ENCODE results near the gene FMO1. TPM values are rescaled to one million over a fixed set of nuclear protein-coding genes. Genes with fewer than 3 reads are reported as not detected.

FMO1 gene
- total RNA-seq, 1 experiment from 2014 or later = not detected

DNA sequence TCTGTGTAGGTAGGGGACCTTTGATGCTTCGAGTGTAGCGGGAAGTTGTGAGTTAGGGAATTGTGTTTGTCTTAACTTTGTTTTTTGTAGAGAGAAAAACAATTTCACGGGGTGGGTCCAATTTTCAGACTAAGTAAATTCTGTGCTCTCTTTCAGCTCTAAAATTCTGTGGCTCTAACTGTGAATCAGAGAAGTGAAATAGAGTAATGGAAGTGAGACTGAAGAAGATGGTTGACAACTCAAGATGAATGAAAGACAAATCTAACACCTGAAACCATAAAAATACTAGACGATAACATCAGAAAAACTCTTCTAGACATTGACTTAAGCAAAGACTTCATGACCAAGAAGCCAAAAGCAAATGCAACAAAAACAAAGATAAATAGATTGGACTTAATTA lies 4.4 kb upstream of the FMO1 start:
- peaks cover 20% of the 10 kb centered on the region for H3K9me3 Mint-ChIP-seq
- peaks cover 6% of the 10 kb centered on the region for H3K36me3 Mint-ChIP-seq
- peaks cover 6% of the 10 kb centered on the region for H3K4me1 Mint-ChIP-seq
- no peak for TF ChIP-seq SMAD3 (CRISPR knock-in tag; IDR thresholded peaks at IDR 0.05; ENCODE audit: borderline replicate concordance)
- TF ChIP-seq CREB1 (CRISPR knock-in tag; IDR thresholded peaks at IDR 0.05) = no peak
- no peak for TF ChIP-seq TEAD1 (CRISPR knock-in tag; IDR thresholded peaks at IDR 0.05)
- TF ChIP-seq TCF7 (CRISPR knock-in tag; IDR thresholded peaks at IDR 0.05; ENCODE audit: low read depth) = no peak
- TF ChIP-seq, protein P1, sequence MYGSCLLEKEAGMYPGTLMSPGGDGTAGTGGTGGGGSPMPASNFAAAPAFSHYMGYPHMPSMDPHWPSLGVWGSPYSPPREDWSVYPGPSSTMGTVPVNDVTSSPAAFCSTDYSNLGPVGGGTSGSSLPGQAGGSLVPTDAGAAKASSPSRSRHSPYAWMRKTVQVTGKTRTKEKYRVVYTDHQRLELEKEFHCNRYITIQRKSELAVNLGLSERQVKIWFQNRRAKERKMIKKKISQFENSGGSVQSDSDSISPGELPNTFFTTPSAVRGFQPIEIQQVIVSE (CRISPR knock-in tag; IDR thresholded peaks at IDR 0.05; ENCODE audit: borderline replicate concordance) = no peak
- TF ChIP-seq CBFB (CRISPR knock-in tag; IDR thresholded peaks at IDR 0.05; ENCODE audit: low read depth) = no peak
- TF ChIP-seq, protein P2, sequence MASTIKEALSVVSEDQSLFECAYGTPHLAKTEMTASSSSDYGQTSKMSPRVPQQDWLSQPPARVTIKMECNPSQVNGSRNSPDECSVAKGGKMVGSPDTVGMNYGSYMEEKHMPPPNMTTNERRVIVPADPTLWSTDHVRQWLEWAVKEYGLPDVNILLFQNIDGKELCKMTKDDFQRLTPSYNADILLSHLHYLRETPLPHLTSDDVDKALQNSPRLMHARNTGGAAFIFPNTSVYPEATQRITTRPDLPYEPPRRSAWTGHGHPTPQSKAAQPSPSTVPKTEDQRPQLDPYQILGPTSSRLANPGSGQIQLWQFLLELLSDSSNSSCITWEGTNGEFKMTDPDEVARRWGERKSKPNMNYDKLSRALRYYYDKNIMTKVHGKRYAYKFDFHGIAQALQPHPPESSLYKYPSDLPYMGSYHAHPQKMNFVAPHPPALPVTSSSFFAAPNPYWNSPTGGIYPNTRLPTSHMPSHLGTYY (CRISPR knock-in tag; IDR thresholded peaks at IDR 0.05) = no peak
- ATAC-seq (no peak), DNase-seq (ENCODE audit: low spot score) (no peak)
- POLR2A ChIA-PET = no interaction called here
- CTCF ChIA-PET = interaction anchor here (2.0 kb wide), 1 partner anchor 70 kb away, joined by 6 read pairs; the partner anchor contains the start of gene FMO4
- peaks cover 13% of the 10 kb centered on the region for H3K27me3 Mint-ChIP-seq (ENCODE audit: low read depth)
- no peak overlapping the region for H3K4me3 Mint-ChIP-seq
- H3K27ac Mint-ChIP-seq = no peak overlapping the region

DNA sequence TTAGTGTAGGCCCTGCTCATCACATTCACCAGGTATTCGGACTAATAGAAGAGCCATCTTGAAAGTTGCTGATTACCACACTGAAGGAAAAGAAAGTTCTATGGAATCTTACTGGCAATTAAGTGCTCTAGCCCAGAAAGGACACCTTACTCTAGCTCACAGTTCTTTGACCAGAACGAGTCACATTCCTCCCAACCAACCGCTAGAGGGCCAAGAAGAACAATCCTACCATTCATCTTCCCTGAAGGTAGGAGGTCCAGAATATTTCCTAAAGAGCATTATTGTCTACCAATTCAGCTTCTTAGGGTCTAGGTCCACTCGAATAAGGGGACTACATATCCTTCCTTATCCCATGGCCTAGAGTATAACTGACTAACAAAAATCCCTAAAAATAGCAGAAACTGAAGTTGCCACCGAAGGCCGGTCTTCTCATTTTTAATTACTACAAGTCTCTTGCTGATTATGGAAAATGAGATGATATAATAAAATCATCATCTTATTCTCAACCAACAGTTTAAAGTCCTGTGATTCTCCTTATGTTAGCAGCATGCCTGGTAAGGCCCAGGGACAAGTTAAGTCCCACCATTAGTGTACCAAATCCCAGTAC lies 2.7 kb upstream of the FMO1 start:
- TF ChIP-seq, protein P1 (CRISPR knock-in tag; IDR thresholded peaks at IDR 0.05; ENCODE audit: borderline replicate concordance) = no peak
- TF ChIP-seq, protein P3, sequence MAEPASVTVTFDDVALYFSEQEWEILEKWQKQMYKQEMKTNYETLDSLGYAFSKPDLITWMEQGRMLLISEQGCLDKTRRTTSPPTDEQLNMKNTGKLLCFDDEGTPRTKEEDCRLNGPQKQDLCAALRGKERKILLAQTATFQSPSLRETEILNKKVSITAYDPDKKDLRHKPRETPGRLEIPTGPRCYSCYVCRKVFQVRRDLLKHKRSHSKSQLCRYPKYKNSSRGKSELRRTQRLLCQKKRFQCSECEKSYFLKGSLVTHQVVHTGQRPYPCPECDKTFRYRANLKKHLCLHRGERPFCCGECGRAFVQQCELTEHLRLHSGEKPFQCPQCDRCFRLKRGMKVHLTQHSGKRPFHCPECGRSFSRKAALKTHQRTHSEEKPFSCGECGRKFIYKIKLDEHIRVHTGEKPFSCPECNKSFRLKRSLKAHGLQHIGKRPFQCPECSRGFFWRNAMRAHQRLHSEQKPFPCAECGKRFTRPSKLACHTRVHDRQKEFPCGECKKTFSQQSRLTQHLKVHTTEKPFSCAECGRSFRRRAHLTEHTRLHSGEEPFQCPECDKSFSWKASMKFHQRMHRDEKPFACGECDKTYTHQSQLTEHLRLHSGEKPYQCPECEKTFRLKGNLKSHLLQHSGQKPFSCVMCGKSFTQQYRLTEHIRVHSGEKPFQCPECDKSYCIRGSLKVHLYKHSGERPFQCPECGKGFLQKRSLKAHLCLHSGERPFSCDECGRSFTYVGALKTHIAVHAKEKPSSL (CRISPR knock-in tag; conservative IDR thresholded peaks at IDR 0.05) = no peak
- TF ChIP-seq, protein P4, sequence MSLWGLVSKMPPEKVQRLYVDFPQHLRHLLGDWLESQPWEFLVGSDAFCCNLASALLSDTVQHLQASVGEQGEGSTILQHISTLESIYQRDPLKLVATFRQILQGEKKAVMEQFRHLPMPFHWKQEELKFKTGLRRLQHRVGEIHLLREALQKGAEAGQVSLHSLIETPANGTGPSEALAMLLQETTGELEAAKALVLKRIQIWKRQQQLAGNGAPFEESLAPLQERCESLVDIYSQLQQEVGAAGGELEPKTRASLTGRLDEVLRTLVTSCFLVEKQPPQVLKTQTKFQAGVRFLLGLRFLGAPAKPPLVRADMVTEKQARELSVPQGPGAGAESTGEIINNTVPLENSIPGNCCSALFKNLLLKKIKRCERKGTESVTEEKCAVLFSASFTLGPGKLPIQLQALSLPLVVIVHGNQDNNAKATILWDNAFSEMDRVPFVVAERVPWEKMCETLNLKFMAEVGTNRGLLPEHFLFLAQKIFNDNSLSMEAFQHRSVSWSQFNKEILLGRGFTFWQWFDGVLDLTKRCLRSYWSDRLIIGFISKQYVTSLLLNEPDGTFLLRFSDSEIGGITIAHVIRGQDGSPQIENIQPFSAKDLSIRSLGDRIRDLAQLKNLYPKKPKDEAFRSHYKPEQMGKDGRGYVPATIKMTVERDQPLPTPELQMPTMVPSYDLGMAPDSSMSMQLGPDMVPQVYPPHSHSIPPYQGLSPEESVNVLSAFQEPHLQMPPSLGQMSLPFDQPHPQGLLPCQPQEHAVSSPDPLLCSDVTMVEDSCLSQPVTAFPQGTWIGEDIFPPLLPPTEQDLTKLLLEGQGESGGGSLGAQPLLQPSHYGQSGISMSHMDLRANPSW (CRISPR knock-in tag; conservative IDR thresholded peaks at IDR 0.05; ENCODE audit: low read depth) = no peak
- TF ChIP-seq, protein P5, sequence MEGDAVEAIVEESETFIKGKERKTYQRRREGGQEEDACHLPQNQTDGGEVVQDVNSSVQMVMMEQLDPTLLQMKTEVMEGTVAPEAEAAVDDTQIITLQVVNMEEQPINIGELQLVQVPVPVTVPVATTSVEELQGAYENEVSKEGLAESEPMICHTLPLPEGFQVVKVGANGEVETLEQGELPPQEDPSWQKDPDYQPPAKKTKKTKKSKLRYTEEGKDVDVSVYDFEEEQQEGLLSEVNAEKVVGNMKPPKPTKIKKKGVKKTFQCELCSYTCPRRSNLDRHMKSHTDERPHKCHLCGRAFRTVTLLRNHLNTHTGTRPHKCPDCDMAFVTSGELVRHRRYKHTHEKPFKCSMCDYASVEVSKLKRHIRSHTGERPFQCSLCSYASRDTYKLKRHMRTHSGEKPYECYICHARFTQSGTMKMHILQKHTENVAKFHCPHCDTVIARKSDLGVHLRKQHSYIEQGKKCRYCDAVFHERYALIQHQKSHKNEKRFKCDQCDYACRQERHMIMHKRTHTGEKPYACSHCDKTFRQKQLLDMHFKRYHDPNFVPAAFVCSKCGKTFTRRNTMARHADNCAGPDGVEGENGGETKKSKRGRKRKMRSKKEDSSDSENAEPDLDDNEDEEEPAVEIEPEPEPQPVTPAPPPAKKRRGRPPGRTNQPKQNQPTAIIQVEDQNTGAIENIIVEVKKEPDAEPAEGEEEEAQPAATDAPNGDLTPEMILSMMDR (IDR thresholded peaks at IDR 0.05) = peak; percentile 40
- TF ChIP-seq, protein P6, sequence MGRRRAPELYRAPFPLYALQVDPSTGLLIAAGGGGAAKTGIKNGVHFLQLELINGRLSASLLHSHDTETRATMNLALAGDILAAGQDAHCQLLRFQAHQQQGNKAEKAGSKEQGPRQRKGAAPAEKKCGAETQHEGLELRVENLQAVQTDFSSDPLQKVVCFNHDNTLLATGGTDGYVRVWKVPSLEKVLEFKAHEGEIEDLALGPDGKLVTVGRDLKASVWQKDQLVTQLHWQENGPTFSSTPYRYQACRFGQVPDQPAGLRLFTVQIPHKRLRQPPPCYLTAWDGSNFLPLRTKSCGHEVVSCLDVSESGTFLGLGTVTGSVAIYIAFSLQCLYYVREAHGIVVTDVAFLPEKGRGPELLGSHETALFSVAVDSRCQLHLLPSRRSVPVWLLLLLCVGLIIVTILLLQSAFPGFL (CRISPR knock-in tag; IDR thresholded peaks at IDR 0.05; ENCODE audit: borderline replicate concordance) = no peak
- no peak overlapping the region for H3K27ac Mint-ChIP-seq
- H3K36me3 Mint-ChIP-seq = no peaks in the 10 kb centered on the region
- ChIA-PET POLR2A (no interaction called here), CTCF (interaction anchor here (0.6 to 2.8 kb wide), 32 partner anchors 8 to 1315 kb away, joined by 3 to 83 read pairs (median 4); partner anchors contain the start of genes FMO2 and FMO4)
- peak; percentile 36 for DNase-seq (ENCODE audit: low spot score)
- ATAC-seq = peak; percentile 90
- H3K4me1 Mint-ChIP-seq = peaks cover 18% of the 10 kb centered on the region
- H3K27me3 Mint-ChIP-seq (ENCODE audit: low read depth) = peaks cover 25% of the 10 kb centered on the region
- no peak overlapping the region for H3K4me3 Mint-ChIP-seq
- H3K9me3 Mint-ChIP-seq = peaks cover 8% of the 10 kb centered on the region
